Panc1 (cell line): Measurements from ENCODE around the gene PLK1. TPM values are rescaled to one million over a fixed set of nuclear protein-coding genes. Genes with fewer than 3 reads are reported as not detected.

Experiments used
- ATAC-seq: fragments of 200-7000 bp; cut with Tn5 transposase; 2 replicates; pipeline ENCODE4 v1.9.1; 2020; ENCODE audit warnings: mild to moderate bottlenecking, moderate library complexity
- BruUV-seq: library from RNA; stranded (reverse); fragments of 400-500 nt; replicated peaks from 2 replicates; lab custom pipeline; 2021; lab: Mats Ljungman, UMichigan
- CTCF ChIA-PET: fragments of 300-600 bp; sonication (Branson Sonifier 250); formaldehyde crosslinking; loops from one replicate; lab custom pipeline; 2022; ENCODE audit warnings: antibody characterized with exemption; lab: Charles Lee
- POLR2A ChIA-PET: fragments of 300-600 bp; sonication (Branson Sonifier 250); formaldehyde crosslinking; loops from one replicate; lab custom pipeline; 2022; ENCODE audit warnings: antibody characterized with exemption; lab: Charles Lee
- DNase-seq: peaks from one replicate; pipeline ENCODE4 v3.0.0-alpha.2; 2010; ENCODE audit warnings: low read depth, low spot score
- H3K27ac ChIP-seq: 2 replicates; pipeline ENCODE4 v1.5.1; 2011; ENCODE audit warnings: mild to moderate bottlenecking, low read length, inconsistent platforms
- H3K27me3 ChIP-seq: fragments of 200-500 bp; sonication (Bioruptor generic); 2 replicates; pipeline ENCODE4 v1.6.0; 2014; ENCODE audit warnings: low read length, inconsistent platforms; ENCODE audit not compliant: control insufficient read depth, insufficient read depth
- H3K36me3 ChIP-seq: fragments of 200-500 bp; sonication (Bioruptor generic); 2 replicates; pipeline ENCODE4 v1.5.1; 2014; ENCODE audit warnings: inconsistent platforms, mild to moderate bottlenecking, low read length, moderate library complexity; ENCODE audit not compliant: control insufficient read depth, insufficient read depth
- H3K4me1 ChIP-seq: 2 replicates; pipeline ENCODE4 v1.5.1; 2011; ENCODE audit warnings: inconsistent platforms, mild to moderate bottlenecking, low read length, moderate library complexity; ENCODE audit not compliant: control insufficient read depth, insufficient read depth
- H3K4me3 ChIP-seq, 2 experiments: 2 replicates each; pipeline ENCODE4 v1.5.1; 2011 to 2012; ENCODE audit warnings: low read depth in 2 of 2, low read length in 2 of 2, mild to moderate bottlenecking in 2 of 2, inconsistent platforms in 1 of 2, moderate library complexity in 1 of 2
- H3K9me3 ChIP-seq: fragments of 200-500 bp; sonication (Bioruptor generic); 2 replicates; pipeline ENCODE4 v1.5.1; 2014; ENCODE audit warnings: low read depth, mild to moderate bottlenecking, inconsistent platforms, low read length, moderate library complexity; ENCODE audit not compliant: control insufficient read depth, insufficient read depth
- POLR2AphosphoS5 ChIP-seq: IDR thresholded peaks from 2 replicates; pipeline ENCODE4 v1.6.1; 2012; ENCODE audit warnings: mild to moderate bottlenecking, low read depth, low read length, moderate library complexity
- SIN3A ChIP-seq: IDR thresholded peaks from 2 replicates; pipeline ENCODE4 v1.6.1; 2012; ENCODE audit warnings: low read depth, mild to moderate bottlenecking, low read length, moderate library complexity, borderline replicate concordance; ENCODE audit not compliant: insufficient read depth
- TCF7L2 ChIP-seq: IDR thresholded peaks from 2 replicates; pipeline ENCODE4 v1.6.1; 2011; ENCODE audit warnings: mild to moderate bottlenecking, low read depth, low read length, inconsistent platforms
- in situ Hi-C: cut with HindIII; loops from 2 replicates; pipeline ENCODE4 v1.10.0; 2016; ENCODE audit warnings: low sequenced_read_pairs, low pct_unique_long_range_greater_than_20kb
- intact Hi-C: fragments of 100-400 bp; cut with micrococcal nuclease; formaldehyde crosslinking; loops from one replicate; pipeline ENCODE4 v1.10.0; 2022; ENCODE audit not compliant: unreplicated experiment
- total RNA-seq: library from RNA; stranded (reverse); gene quantifications from one replicate; pipeline ENCODE4 v1.2.1, GENCODE V29; 2021; ENCODE audit not compliant: unreplicated experiment
- TF ChIP-seq, protein P1 (sequence below): fragments of 450-650 bp; IDR thresholded peaks from 2 replicates; pipeline ENCODE4 v1.5.1; 2017; ENCODE audit warnings: mild to moderate bottlenecking
- TF ChIP-seq, protein P2 (sequence below), 2 experiments: IDR thresholded peaks; 2 replicates each; pipeline ENCODE4 v1.6.1; 2011 to 2012; ENCODE audit warnings: low read depth in 2 of 2, control low read depth in 1 of 2, low read length in 1 of 2, mild to moderate bottlenecking in 1 of 2, moderate library complexity in 1 of 2; ENCODE audit not compliant: insufficient read depth in 1 of 2

PLK1 gene
- total RNA-seq, 1 experiment from 2014 or later = 94.8 TPM

DNA sequence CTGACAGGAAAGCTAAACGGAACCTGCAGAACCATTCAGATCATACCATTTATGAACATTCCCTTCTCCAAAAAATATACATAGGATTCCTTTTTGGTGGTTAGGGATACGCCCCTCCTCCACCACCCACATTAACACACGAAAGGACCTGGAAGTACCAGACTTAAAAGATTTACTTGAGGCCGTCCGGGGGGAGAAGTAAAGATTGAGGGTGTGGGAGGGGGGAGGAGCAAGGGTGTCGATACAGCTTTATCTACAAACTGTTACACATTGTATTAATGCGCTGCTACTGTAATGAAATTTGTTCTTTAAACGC is 38.1 kb upstream of the PLK1 start:
- ATAC-seq (peak; percentile 18), DNase-seq (no peak)
- POLR2A ChIA-PET = no interaction called here
- H3K9me3 ChIP-seq = no peaks in the 10 kb centered on the region
- intact Hi-C loops (no loop called here), in situ Hi-C loops (no loop called here)
- peaks cover 17% of the 10 kb centered on the region for H3K36me3 ChIP-seq
- BruUV-seq = no TSS peak
- peak overlapping the region; percentile 96 to 98 for H3K4me3 ChIP-seq
- CTCF ChIA-PET = no interaction called here
- TF ChIP-seq TCF7L2 (no peak), SIN3A (no peak), POLR2AphosphoS5 (no peak)
- TF ChIP-seq, protein P1, sequence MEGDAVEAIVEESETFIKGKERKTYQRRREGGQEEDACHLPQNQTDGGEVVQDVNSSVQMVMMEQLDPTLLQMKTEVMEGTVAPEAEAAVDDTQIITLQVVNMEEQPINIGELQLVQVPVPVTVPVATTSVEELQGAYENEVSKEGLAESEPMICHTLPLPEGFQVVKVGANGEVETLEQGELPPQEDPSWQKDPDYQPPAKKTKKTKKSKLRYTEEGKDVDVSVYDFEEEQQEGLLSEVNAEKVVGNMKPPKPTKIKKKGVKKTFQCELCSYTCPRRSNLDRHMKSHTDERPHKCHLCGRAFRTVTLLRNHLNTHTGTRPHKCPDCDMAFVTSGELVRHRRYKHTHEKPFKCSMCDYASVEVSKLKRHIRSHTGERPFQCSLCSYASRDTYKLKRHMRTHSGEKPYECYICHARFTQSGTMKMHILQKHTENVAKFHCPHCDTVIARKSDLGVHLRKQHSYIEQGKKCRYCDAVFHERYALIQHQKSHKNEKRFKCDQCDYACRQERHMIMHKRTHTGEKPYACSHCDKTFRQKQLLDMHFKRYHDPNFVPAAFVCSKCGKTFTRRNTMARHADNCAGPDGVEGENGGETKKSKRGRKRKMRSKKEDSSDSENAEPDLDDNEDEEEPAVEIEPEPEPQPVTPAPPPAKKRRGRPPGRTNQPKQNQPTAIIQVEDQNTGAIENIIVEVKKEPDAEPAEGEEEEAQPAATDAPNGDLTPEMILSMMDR = no peak
- TF ChIP-seq, protein P2, sequence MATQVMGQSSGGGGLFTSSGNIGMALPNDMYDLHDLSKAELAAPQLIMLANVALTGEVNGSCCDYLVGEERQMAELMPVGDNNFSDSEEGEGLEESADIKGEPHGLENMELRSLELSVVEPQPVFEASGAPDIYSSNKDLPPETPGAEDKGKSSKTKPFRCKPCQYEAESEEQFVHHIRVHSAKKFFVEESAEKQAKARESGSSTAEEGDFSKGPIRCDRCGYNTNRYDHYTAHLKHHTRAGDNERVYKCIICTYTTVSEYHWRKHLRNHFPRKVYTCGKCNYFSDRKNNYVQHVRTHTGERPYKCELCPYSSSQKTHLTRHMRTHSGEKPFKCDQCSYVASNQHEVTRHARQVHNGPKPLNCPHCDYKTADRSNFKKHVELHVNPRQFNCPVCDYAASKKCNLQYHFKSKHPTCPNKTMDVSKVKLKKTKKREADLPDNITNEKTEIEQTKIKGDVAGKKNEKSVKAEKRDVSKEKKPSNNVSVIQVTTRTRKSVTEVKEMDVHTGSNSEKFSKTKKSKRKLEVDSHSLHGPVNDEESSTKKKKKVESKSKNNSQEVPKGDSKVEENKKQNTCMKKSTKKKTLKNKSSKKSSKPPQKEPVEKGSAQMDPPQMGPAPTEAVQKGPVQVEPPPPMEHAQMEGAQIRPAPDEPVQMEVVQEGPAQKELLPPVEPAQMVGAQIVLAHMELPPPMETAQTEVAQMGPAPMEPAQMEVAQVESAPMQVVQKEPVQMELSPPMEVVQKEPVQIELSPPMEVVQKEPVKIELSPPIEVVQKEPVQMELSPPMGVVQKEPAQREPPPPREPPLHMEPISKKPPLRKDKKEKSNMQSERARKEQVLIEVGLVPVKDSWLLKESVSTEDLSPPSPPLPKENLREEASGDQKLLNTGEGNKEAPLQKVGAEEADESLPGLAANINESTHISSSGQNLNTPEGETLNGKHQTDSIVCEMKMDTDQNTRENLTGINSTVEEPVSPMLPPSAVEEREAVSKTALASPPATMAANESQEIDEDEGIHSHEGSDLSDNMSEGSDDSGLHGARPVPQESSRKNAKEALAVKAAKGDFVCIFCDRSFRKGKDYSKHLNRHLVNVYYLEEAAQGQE (IDR thresholded peaks at IDR 0.05; ENCODE audit: insufficient read depth in 1 of 2, low read depth in 2 of 2, low read length in 1 of 2) = no peak
- H3K27ac ChIP-seq = peak overlapping the region; percentile 97
- 0 out of 2 replicates have a peak, but pooled peaks cover 3% of the 10 kb centered on the region for H3K4me1 ChIP-seq
- H3K27me3 ChIP-seq = no peaks in the 10 kb centered on the region

DNA sequence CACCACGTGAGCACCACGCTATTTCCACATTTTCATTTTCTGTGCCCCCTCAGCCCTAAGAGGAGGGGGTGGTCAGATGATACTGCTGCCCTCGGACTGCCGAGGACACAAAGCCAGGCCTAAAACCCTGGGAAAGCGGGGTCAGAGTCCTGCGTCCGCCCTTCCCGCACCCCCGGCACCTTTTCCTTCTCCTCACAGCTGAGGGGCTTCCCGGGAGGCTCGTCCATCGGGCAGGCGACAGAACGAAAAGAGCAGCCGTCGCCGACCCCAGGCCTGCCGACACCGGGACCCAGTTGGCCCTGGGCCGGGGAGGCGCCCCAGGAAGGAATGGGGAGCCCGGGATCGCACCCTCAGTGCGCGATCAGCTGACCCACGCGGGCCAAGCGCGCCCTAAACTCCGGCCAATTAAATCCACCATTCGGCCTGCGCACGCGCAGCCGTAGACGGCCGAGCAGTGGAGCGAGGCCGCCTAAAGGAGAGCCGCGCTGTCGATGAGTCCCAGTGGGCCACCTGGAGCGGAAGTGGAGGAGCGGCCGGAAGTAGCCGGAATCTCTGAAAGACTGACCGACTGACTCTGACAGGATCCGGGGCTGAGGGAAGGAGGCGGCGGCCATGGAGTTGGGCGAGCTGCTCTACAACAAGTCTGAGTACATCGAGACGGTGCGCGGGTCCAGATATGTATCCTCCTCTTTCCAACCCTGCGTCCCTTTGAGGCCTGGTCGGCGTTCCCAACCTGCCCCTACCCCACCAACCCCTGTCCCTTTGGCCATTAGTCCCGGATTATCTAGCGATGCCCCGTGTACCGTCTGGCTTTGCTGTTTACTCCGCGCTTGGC is 37.5 kb upstream of the PLK1 start, which contains the start of the genes DCTN5 and PALB2:
Gene DCTN5 (plus strand): TSS at position 536 of the 835 bp plus-strand sequence. CDS start 77 bp downstream, at position 613.
Gene PALB2 (minus strand): TSS at position 380 of the 835 bp plus-strand sequence. CDS start 153 bp downstream, at position 227.
- ATAC-seq (peak; percentile 98), DNase-seq (peak; percentile 77)
- intact Hi-C loops = no loop called here
- H3K9me3 ChIP-seq = no peaks in the 10 kb centered on the region
- H3K27ac ChIP-seq = peak within 1 kb of the TSS; percentile 97
- H3K27me3 ChIP-seq = no peaks in the 10 kb centered on the region
- TF ChIP-seq SIN3A (peak; percentile 80; the same call in 1 of the 2 replicates), TCF7L2 (peak; percentile 66), POLR2AphosphoS5 (peak; percentile 88)
- TF ChIP-seq, protein P1 = no peak
- TF ChIP-seq, protein P2 (IDR thresholded peaks at IDR 0.05; ENCODE audit: insufficient read depth in 1 of 2, low read depth in 2 of 2, low read length in 1 of 2) = peak in 1 of 2 experiments; percentile 40; a peak in 1 of 4 replicates
- 0 out of 2 replicates have a peak, but pooled peaks cover 3% of the 10 kb centered on the region for H3K4me1 ChIP-seq
- H3K4me3 ChIP-seq = peak within 1 kb of the TSS; percentile 96 to 98
- in situ Hi-C loops = no loop called here
- BruUV-seq = no TSS peak
- H3K36me3 ChIP-seq = peaks cover 12% of the 10 kb centered on the region
- POLR2A ChIA-PET = no interaction called here
- CTCF ChIA-PET = no interaction called here
